ENCODE results near the gene FOXRED1. TPM values are rescaled to one million over a fixed set of nuclear protein-coding genes. Genes with fewer than 3 reads are reported as not detected.
A peak's percentile ranks its signal among the peaks of the same experiment; 100 is the strongest.

The FOXRED1 gene
- polyA plus RNA-seq, 1 donor (not counting 4 experiments of a cell fraction or from before 2014, with no cell fraction given): 20.8 TPM

GRCh38 chr11:126297004-126297403, 28.1 kb downstream of the FOXRED1 start:
- Histone ChIP-seq H3K4me1 (ENCODE audit: control insufficient read depth, extremely low read depth, insufficient read depth, low read length) (no peaks in the 10 kb centered on the region), H3K27ac (ENCODE audit: control insufficient read depth, insufficient read depth, low read length) (no peak overlapping the region), H2AFZ (ENCODE audit: control insufficient read depth, low read length) (no peak overlapping the region), H3K36me3 (ENCODE audit: control insufficient read depth in 2 of 2, extremely low read depth in 1 of 2, insufficient read depth in 2 of 2, low read length in 2 of 2) (peaks cover 11% of the 10 kb centered on the region in 2 experiments), H3K79me2 (ENCODE audit: control insufficient read depth, insufficient read depth, low read length) (no peaks in the 10 kb centered on the region), H3K27me3 (ENCODE audit: control insufficient read depth, extremely low read depth, insufficient read depth, low read length) (no peaks in the 10 kb centered on the region), H3K9me1 (ENCODE audit: control insufficient read depth, extremely low read depth, insufficient read depth, low read length) (no peaks in the 10 kb centered on the region), H3K9ac (ENCODE audit: control insufficient read depth, extremely low read depth, insufficient read depth, low read length) (no peak overlapping the region), H3K9me3 (ENCODE audit: control insufficient read depth, low read depth, low read length) (no peaks in the 10 kb centered on the region), H3K4me2 (ENCODE audit: control insufficient read depth, extremely low read depth, insufficient read depth, low read depth, low read length) (no peak overlapping the region), H4K20me1 (ENCODE audit: control insufficient read depth, extremely low read depth, insufficient read depth, low read length) (no peaks in the 10 kb centered on the region), H3K4me3 (ENCODE audit: control insufficient read depth in 2 of 3, extremely low read depth in 1 of 3, insufficient read depth in 2 of 3, low read depth in 1 of 3, low read length in 3 of 3) (no peak overlapping the region)
- DNase-seq (ENCODE audit: low read depth, low spot score) (no peak), FAIRE-seq (no peak)
- dilution Hi-C loops (cut with MboI; ENCODE audit: extremely low pct_ligation_motif_present, low sequenced_read_pairs): no loop called here
- no peak for TF ChIP-seq CTCF (optimal IDR thresholded peaks at IDR 0.05 in 1 of 3, IDR thresholded peaks at IDR 0.05 in 1 of 3, conservative IDR thresholded peaks at IDR 0.05 in 1 of 3; ENCODE audit: extremely low read depth in 1 of 3, insufficient read depth in 2 of 3, low read length in 3 of 3)
- TF ChIP-seq EZH2 (IDR thresholded peaks at IDR 0.05; ENCODE audit: low read length): no peak

- FAIRE-seq: peak; percentile 80
- dilution Hi-C loops (cut with MboI; ENCODE audit: extremely low pct_ligation_motif_present, low sequenced_read_pairs): no loop called here
- H3K4me3 ChIP-seq (ENCODE audit: control insufficient read depth in 2 of 3, extremely low read depth in 1 of 3, insufficient read depth in 2 of 3, low read depth in 1 of 3, low read length in 3 of 3): peak within 1 kb of the TSS; percentile 81 to 85 (median 84)
- peak within 1 kb of the TSS; percentile 99 for H2AFZ ChIP-seq (ENCODE audit: control insufficient read depth, low read length)
- H3K27ac ChIP-seq (ENCODE audit: control insufficient read depth, insufficient read depth, low read length): peak within 1 kb of the TSS; percentile 85
- H3K9ac ChIP-seq (ENCODE audit: control insufficient read depth, extremely low read depth, insufficient read depth, low read length): peak within 1 kb of the TSS; percentile 90
- no peaks in the 10 kb centered on the region for H3K9me3 ChIP-seq (ENCODE audit: control insufficient read depth, low read depth, low read length)
- no peaks in the 10 kb centered on the region for H4K20me1 ChIP-seq (ENCODE audit: control insufficient read depth, extremely low read depth, insufficient read depth, low read length)
- no peaks in the 10 kb centered on the region for H3K9me1 ChIP-seq (ENCODE audit: control insufficient read depth, extremely low read depth, insufficient read depth, low read length)
- H3K4me2 ChIP-seq (ENCODE audit: control insufficient read depth, extremely low read depth, insufficient read depth, low read depth, low read length): peak within 1 kb of the TSS; percentile 89
- H3K4me1 ChIP-seq (ENCODE audit: control insufficient read depth, extremely low read depth, insufficient read depth, low read length): peaks cover 22% of the 10 kb centered on the region
- TF ChIP-seq CTCF (optimal IDR thresholded peaks at IDR 0.05 in 1 of 3, IDR thresholded peaks at IDR 0.05 in 1 of 3, conservative IDR thresholded peaks at IDR 0.05 in 1 of 3; ENCODE audit: extremely low read depth in 1 of 3, insufficient read depth in 2 of 3, low read length in 3 of 3) (no peak), EZH2 (IDR thresholded peaks at IDR 0.05; ENCODE audit: low read length) (no peak)
- no peak for DNase-seq (ENCODE audit: low read depth, low spot score)
- no peaks in the 10 kb centered on the region for H3K27me3 ChIP-seq (ENCODE audit: control insufficient read depth, extremely low read depth, insufficient read depth, low read length)
- H3K36me3 ChIP-seq (ENCODE audit: control insufficient read depth in 2 of 2, extremely low read depth in 1 of 2, insufficient read depth in 2 of 2, low read length in 2 of 2): no peaks in the 10 kb centered on the region
- H3K79me2 ChIP-seq (ENCODE audit: control insufficient read depth, insufficient read depth, low read length): peaks cover 18% of the 10 kb centered on the region
These were observed 34.9 kb downstream of the FOXRED1 start, which contains the start of gene DCPS for GRCh38 chr11:126303623-126304456. Gene DCPS, plus strand, starts transcription at chr11:126304060. Its CDS starts 21 bp downstream, at chr11:126304081.

Data from keratinocyte (primary cell).